Measurements from ENCODE around the gene APBB1IP.
A peak's percentile ranks its signal among the peaks of the same experiment; 100 is the strongest.

Gene APBB1IP

GRCh38 chr10:26432938-26433337, 5.2 kb upstream of the APBB1IP start:
- TF ChIP-seq CTCF (IDR thresholded peaks at IDR 0.05; ENCODE audit: low read depth, low read length) = no peak
- no peak for DNase-seq (ENCODE audit: low read depth in 2 of 2)
- no peak overlapping the region for H3K4me3 ChIP-seq (replicated peaks in 1 of 2; ENCODE audit: low read depth in 2 of 2, low read length in 2 of 2)

- no peak for TF ChIP-seq CTCF (IDR thresholded peaks at IDR 0.05; ENCODE audit: low read depth, low read length)
- no peak for DNase-seq (ENCODE audit: low read depth in 2 of 2)
- H3K4me3 ChIP-seq (replicated peaks in 1 of 2; ENCODE audit: low read depth in 2 of 2, low read length in 2 of 2) = no peak overlapping the region
Measured at GRCh38 chr10:26435852-26436251, 2.3 kb upstream of the APBB1IP start.

DNA sequence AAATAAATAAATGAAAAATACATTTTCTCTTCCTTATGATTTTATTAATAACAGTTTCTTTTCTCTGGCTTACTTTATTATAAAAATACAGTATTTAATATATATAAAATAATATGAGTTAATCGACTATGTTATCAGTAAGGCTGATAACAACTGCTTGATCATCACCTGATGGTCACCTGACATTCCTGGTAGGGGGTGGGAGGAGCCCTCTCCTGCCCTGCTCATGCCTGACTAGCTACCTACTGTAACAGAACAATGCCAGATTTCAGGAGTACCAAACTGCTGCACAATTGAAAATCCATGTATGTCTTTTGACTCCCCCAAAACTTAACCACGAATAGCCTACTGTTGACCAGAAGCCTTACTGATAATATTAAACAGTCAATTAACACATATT, 1.3 kb upstream of the APBB1IP start:
- DNase-seq (ENCODE audit: low read depth in 2 of 2) = no peak
- no peak for TF ChIP-seq CTCF (IDR thresholded peaks at IDR 0.05; ENCODE audit: low read depth, low read length)
- no peak overlapping the region for H3K4me3 ChIP-seq (replicated peaks in 1 of 2; ENCODE audit: low read depth in 2 of 2, low read length in 2 of 2)

GRCh38 chr10:26438534-26439341, 597 bp downstream of the APBB1IP start:
- no peak for TF ChIP-seq CTCF (IDR thresholded peaks at IDR 0.05; ENCODE audit: low read depth, low read length)
- no peak for DNase-seq (ENCODE audit: low read depth in 2 of 2)
- H3K4me3 ChIP-seq (replicated peaks in 1 of 2; ENCODE audit: low read depth in 2 of 2, low read length in 2 of 2) = peak overlapping the region in 1 of 2 donors; percentile 22

DNA sequence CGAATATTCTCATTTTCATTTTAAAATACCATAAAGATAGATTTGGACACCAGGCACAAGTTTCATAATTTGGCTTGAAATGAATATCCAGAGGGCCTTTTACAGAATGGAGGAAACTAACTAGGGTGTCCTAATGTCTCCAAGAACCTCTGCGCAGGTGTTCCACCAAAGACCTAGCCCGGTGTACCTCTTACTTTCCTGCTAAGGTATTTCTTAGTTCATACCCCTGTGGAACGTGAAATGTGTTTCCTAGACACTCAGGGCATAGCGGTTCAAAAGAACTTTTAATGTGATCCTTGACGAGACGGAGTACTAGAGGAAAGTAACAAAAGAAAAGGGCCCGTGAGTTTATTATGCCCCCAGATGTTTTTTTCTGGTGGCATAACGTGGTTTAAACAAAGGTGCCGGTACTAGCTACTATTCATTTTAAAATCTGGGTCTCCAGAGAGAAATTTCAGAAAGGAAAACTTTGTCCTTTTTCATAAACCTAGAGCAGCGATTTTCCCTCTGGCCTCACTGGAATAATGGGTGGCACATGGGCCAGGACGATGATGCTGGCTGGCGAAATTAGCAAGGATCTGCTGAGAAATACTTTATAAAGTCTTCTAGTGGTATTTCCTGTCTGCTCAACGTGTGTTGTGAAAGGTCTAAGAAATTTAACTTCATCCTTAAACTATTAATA, 1.4 kb downstream of the APBB1IP start:
- no peak overlapping the region for H3K4me3 ChIP-seq (replicated peaks in 1 of 2; ENCODE audit: low read depth in 2 of 2, low read length in 2 of 2)
- no peak for DNase-seq (ENCODE audit: low read depth in 2 of 2)
- no peak for TF ChIP-seq CTCF (IDR thresholded peaks at IDR 0.05; ENCODE audit: low read depth, low read length)

DNA sequence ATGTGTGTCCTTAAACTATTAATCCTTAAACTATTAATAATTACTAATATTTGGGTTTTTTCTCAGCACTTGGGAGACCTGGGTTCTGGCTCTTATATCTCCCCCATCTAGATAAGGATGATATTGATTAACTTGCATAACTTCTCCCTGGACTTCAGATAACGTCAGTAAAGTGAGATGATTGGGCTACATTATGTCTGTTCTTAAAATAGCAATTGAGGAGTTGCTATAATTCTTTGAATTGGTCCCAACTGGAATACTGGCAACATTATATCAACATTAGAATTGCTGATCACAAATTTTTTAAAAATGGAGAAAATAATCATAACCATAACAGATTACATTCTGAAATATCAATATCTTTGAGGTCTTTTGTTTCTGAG, 1.9 kb downstream of the APBB1IP start:
- no peak overlapping the region for H3K4me3 ChIP-seq (replicated peaks in 1 of 2; ENCODE audit: low read depth in 2 of 2, low read length in 2 of 2)

More for the DNA sequence above, 1.9 kb downstream of the APBB1IP start:
- DNase-seq (ENCODE audit: low read depth in 2 of 2) = no peak
- no peak for TF ChIP-seq CTCF (IDR thresholded peaks at IDR 0.05; ENCODE audit: low read depth, low read length)

Measured in cardiac fibroblast (primary cell).